Thoracic aorta (tissue), 2 donors: ENCODE results near the gene SUPT20H. TPM values are rescaled to one million over a fixed set of nuclear protein-coding genes. Genes with fewer than 3 reads are reported as not detected.

Experiments used
- ATAC-seq: fragments of 150-250 bp; one replicate; pipeline ENCODE4 v1.8.0; 2017; ENCODE audit warnings: low read depth; ENCODE audit not compliant: insufficient number of reproducible peaks, low FRiP score
- DNase-seq: peaks from one replicate; pipeline ENCODE4 v3.0.0-alpha.2; 2020; ENCODE audit warnings: low spot score
- H3K27ac ChIP-seq, 2 donors: fragments of 200-600 bp; sonication (generic); 1 replicate in 1 of 2; 2 replicates in 1 of 2; pipeline ENCODE4 v1.5.1; 2016; ENCODE audit warnings: mild to moderate bottlenecking in 2 of 2, moderate library complexity in 2 of 2
- H3K27me3 ChIP-seq: fragments of 200-600 bp; sonication (generic); replicated peaks from 2 replicates; pipeline ENCODE4 v1.6.0; 2016; ENCODE audit warnings: mild to moderate bottlenecking; ENCODE audit not compliant: insufficient read depth
- H3K36me3 ChIP-seq: fragments of 200-600 bp; sonication (generic); one replicate; pipeline ENCODE4 v1.5.1; 2016
- H3K4me1 ChIP-seq, 2 donors: fragments of 200-600 bp; sonication (generic); 1 replicate in 1 of 2; 2 replicates in 1 of 2; pipeline versions ENCODE4 v1.5.1 to v1.6.0; 2016; ENCODE audit warnings: low read depth in 2 of 2, mild to moderate bottlenecking in 1 of 2; ENCODE audit not compliant: control insufficient read depth in 1 of 2
- H3K4me3 ChIP-seq: fragments of 200-600 bp; sonication (generic); 2 replicates; pipeline ENCODE4 v1.5.1; 2016; ENCODE audit warnings: mild to moderate bottlenecking
- H3K9me3 ChIP-seq: fragments of 200-600 bp; sonication (generic); 2 replicates; pipeline ENCODE4 v1.5.1; 2016
- CTCF ChIP-seq: fragments of 200-600 bp; sonication (generic); IDR thresholded peaks from one replicate; pipeline ENCODE4 v1.5.1; 2019; ENCODE audit warnings: antibody characterized with exemption
- total RNA-seq, 2 donors: library from RNA; depleted of rRNA; stranded (reverse); fragments of >200 nt; gene quantifications; one replicate each; pipeline versions ENCODE4 v1.1.0 to v1.2.3, GENCODE V29; 2016

The SUPT20H gene
- total RNA-seq, result 10 to 100 TPM; 44.5 to 60.1 TPM

- Histone ChIP-seq H3K4me3 (peak within 1 kb of the TSS; percentile 76), H3K36me3 (no peaks in the 10 kb centered on the region), H3K27ac (peak within 1 kb of the TSS; percentile 83 to 86), H3K4me1 (peaks cover 4 to 20% of the 10 kb centered on the region in 2 donors), H3K27me3 (no peaks in the 10 kb centered on the region), H3K9me3 (no peaks in the 10 kb centered on the region)
- TF ChIP-seq CTCF, result no peak
- DNase-seq (peak; percentile 56), ATAC-seq (peak; percentile 99)
These were observed at the start of gene SUPT20H for GRCh38 chr13:37058910-37059847. Gene SUPT20H (minus strand): TSS chr13:37059688. CDS start chr13:37051490, 8,198 bp downstream.

- Histone ChIP-seq H3K27me3 (no peaks in the 10 kb centered on the region), H3K4me1 (peaks cover 0 to 5% of the 10 kb centered on the region in 2 donors), H3K9me3 (no peaks in the 10 kb centered on the region), H3K36me3 (no peaks in the 10 kb centered on the region), H3K27ac (no peak overlapping the region), H3K4me3 (no peak overlapping the region)
- ATAC-seq (no peak), DNase-seq (no peak)
- peak; percentile 63 for TF ChIP-seq CTCF
These were observed 49.7 kb upstream of the SUPT20H start for GRCh38 chr13:37109051-37109678.

GRCh38 chr13:37107868-37108267 lies 48.4 kb upstream of the SUPT20H start:
- no peak for TF ChIP-seq CTCF

GRCh38 chr13:37107456-37107855 lies 48.0 kb upstream of the SUPT20H start:
- ATAC-seq, result no peak
- Histone ChIP-seq H3K4me1 (peaks cover 0 to 5% of the 10 kb centered on the region in 2 donors), H3K9me3 (no peaks in the 10 kb centered on the region), H3K4me3 (no peak overlapping the region), H3K36me3 (no peaks in the 10 kb centered on the region), H3K27ac (no peak overlapping the region), H3K27me3 (no peaks in the 10 kb centered on the region)
- no peak for TF ChIP-seq CTCF
- no peak for DNase-seq

More at GRCh38 chr13:37107868-37108267, 48.4 kb upstream of the SUPT20H start:
- H3K9me3 ChIP-seq, result no peaks in the 10 kb centered on the region
- H3K27me3 ChIP-seq, result no peaks in the 10 kb centered on the region
- no peaks in the 10 kb centered on the region for H3K36me3 ChIP-seq
- no peak overlapping the region for H3K4me3 ChIP-seq
- H3K4me1 ChIP-seq, result peaks cover 0 to 5% of the 10 kb centered on the region in 2 donors
- ATAC-seq (no peak), DNase-seq (no peak)
- no peak overlapping the region for H3K27ac ChIP-seq

GRCh38 chr13:37106642-37107041 lies 47.2 kb upstream of the SUPT20H start:
- Histone ChIP-seq H3K4me3 (no peak overlapping the region), H3K9me3 (no peaks in the 10 kb centered on the region), H3K4me1 (peaks cover 0 to 5% of the 10 kb centered on the region in 2 donors), H3K36me3 (no peaks in the 10 kb centered on the region), H3K27ac (no peak overlapping the region), H3K27me3 (no peaks in the 10 kb centered on the region)
- no peak for DNase-seq
- no peak for TF ChIP-seq CTCF
- no peak for ATAC-seq
